ENCODE results near the gene TMED10. TPM values are rescaled to one million over a fixed set of nuclear protein-coding genes. Genes with fewer than 3 reads are reported as not detected.

The TMED10 gene
- total RNA-seq, 2 donors from 2014 or later: 320 to 397 TPM

DNA sequence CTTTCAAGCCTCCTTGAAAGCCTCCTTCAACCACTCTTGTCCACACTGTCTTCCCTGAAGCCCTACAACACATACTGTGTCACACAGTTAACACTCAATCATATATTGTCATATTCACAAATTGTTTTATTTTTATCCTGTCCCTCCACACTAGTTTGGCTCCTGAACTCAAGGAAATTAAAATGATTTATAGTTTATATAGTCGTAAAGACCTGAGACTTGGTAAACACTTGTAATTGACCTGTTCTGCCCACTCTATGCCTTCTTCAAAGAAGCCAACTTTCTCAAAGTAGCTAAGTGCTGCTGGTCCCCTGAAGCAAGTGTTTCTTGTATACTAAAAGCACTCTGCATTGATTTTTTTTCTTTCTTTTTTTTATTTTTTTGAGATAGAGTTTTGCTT lies 33.9 kb downstream of the TMED10 start:
- Histone ChIP-seq H3K27me3 (replicated peaks; ENCODE audit: insufficient read depth) (no peaks in the 10 kb centered on the region), H3K9me3 (no peaks in the 10 kb centered on the region), H3K4me1 (replicated peaks) (peaks cover 10% of the 10 kb centered on the region), H3K36me3 (no peaks in the 10 kb centered on the region), H3K27ac (peak overlapping the region; percentile 5 to 28), H3K4me3 (no peak overlapping the region)
- intact Hi-C loops (cut with DNase I): no loop called here
- DNase-seq (ENCODE audit: low spot score): no peak
- WGBS: 9% methylated on average over 1 of the region's 1 CpG
- TF ChIP-seq POLR2AphosphoS5 (IDR thresholded peaks at IDR 0.05) (no peak), POLR2A (IDR thresholded peaks at IDR 0.05) (no peak)
- TF ChIP-seq, protein P1, sequence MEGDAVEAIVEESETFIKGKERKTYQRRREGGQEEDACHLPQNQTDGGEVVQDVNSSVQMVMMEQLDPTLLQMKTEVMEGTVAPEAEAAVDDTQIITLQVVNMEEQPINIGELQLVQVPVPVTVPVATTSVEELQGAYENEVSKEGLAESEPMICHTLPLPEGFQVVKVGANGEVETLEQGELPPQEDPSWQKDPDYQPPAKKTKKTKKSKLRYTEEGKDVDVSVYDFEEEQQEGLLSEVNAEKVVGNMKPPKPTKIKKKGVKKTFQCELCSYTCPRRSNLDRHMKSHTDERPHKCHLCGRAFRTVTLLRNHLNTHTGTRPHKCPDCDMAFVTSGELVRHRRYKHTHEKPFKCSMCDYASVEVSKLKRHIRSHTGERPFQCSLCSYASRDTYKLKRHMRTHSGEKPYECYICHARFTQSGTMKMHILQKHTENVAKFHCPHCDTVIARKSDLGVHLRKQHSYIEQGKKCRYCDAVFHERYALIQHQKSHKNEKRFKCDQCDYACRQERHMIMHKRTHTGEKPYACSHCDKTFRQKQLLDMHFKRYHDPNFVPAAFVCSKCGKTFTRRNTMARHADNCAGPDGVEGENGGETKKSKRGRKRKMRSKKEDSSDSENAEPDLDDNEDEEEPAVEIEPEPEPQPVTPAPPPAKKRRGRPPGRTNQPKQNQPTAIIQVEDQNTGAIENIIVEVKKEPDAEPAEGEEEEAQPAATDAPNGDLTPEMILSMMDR (IDR thresholded peaks at IDR 0.05): no peak

DNA sequence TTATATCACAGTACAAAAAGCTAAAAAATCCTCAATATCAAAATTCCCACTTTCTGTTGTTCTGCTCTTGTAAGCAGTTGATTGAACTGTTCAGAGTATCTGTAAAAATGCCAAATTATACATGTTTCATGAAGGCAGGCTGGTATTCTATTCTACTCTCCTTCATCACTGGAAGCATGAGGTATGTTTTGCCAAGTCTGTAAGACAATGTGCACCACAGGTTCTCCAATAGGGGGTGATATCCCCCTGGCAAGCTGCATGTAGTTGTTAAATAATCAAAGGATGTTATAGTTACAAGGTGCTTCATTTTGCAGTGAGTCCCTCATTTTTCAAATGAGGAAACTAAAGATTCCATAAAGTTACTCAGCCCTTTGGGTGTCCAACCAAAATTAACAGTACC lies 34.4 kb downstream of the TMED10 start:
- intact Hi-C loops (cut with DNase I): no loop called here
- Histone ChIP-seq H3K27me3 (replicated peaks; ENCODE audit: insufficient read depth) (no peaks in the 10 kb centered on the region), H3K9me3 (no peaks in the 10 kb centered on the region), H3K4me3 (no peak overlapping the region), H3K4me1 (replicated peaks) (peaks cover 10% of the 10 kb centered on the region), H3K27ac (peak overlapping the region in 1 of 2 donors; percentile 5), H3K36me3 (no peaks in the 10 kb centered on the region)
- no peak for DNase-seq (ENCODE audit: low spot score)
- TF ChIP-seq, protein P1 (IDR thresholded peaks at IDR 0.05): peak in 2 of 4 experiments; percentile 9 to 38
- TF ChIP-seq POLR2AphosphoS5 (IDR thresholded peaks at IDR 0.05): no peak
- TF ChIP-seq POLR2A (IDR thresholded peaks at IDR 0.05): no peak

DNA sequence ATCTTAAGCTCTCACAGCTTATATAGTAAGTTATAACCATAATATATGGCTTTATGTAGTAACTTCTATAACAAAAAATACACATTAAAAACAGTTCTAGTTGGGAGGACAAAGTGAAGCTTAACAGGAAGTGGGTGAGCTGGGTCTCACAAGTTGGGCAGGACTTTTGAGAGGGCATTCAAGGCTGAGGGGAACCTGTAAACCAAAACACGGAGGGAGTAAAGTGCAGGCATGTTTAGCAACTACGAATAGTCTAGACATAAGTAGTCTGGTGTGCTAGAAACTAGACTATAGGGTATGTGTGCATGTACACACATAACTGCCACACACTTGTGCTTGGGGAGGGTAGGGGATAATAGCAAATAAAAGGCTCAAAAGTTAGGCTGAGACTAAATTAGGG lies 35.4 kb downstream of the TMED10 start:
- DNase-seq (ENCODE audit: low spot score): no peak
- 90% methylated on average over 2 of the region's 2 CpGs for WGBS
- Histone ChIP-seq H3K27me3 (replicated peaks; ENCODE audit: insufficient read depth) (no peaks in the 10 kb centered on the region), H3K27ac (no peak overlapping the region), H3K4me3 (no peak overlapping the region), H3K36me3 (no peaks in the 10 kb centered on the region), H3K9me3 (no peaks in the 10 kb centered on the region), H3K4me1 (replicated peaks) (peaks cover 10% of the 10 kb centered on the region)
- no peak for TF ChIP-seq POLR2AphosphoS5 (IDR thresholded peaks at IDR 0.05)
- intact Hi-C loops (cut with DNase I): no loop called here

DNA sequence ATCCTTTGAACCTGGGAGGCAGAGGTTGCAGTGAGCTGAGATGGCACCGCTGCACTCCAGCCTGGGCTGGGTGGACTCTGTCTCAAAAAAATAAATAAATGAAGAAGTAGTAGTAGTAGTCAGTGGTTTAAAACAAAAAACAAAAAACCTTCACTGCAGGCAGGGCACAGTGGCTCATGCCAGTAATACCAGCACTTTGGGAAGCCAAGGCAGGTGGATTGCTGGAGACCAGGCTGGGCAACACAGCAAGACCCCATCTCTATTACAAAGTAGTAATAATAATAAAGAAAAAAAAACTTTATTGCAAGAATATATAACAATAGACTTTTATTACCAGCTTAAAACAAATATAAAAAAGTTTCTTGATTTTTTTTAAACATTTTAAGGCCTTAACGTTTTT lies 35.8 kb downstream of the TMED10 start:
- 79% methylated on average over 2 of the region's 2 CpGs for WGBS
- Histone ChIP-seq H3K27ac (no peak overlapping the region), H3K4me3 (no peak overlapping the region), H3K27me3 (replicated peaks; ENCODE audit: insufficient read depth) (no peaks in the 10 kb centered on the region), H3K9me3 (no peaks in the 10 kb centered on the region), H3K36me3 (no peaks in the 10 kb centered on the region), H3K4me1 (replicated peaks) (peaks cover 10% of the 10 kb centered on the region)
- DNase-seq (ENCODE audit: low spot score): no peak
- TF ChIP-seq, protein P1 (IDR thresholded peaks at IDR 0.05): no peak
- TF ChIP-seq POLR2AphosphoS5 (IDR thresholded peaks at IDR 0.05): no peak
- no peak for TF ChIP-seq POLR2A (IDR thresholded peaks at IDR 0.05)
- intact Hi-C loops (cut with DNase I): no loop called here

GRCh38 chr14:75139185-75139584 lies 37.2 kb downstream of the TMED10 start:
- 85% methylated on average over 2 of the region's 2 CpGs for WGBS
- Histone ChIP-seq H3K27me3 (replicated peaks; ENCODE audit: insufficient read depth) (no peaks in the 10 kb centered on the region), H3K27ac (peak overlapping the region in 1 of 2 donors; percentile 39), H3K4me3 (no peak overlapping the region), H3K36me3 (peaks cover 0 to 3% of the 10 kb centered on the region in 2 donors), H3K4me1 (replicated peaks) (peaks cover 10% of the 10 kb centered on the region), H3K9me3 (no peaks in the 10 kb centered on the region)
- TF ChIP-seq, protein P1 (IDR thresholded peaks at IDR 0.05): no peak
- TF ChIP-seq POLR2A (IDR thresholded peaks at IDR 0.05) (no peak), POLR2AphosphoS5 (IDR thresholded peaks at IDR 0.05) (no peak)
- no peak for DNase-seq (ENCODE audit: low spot score)
- intact Hi-C loops (cut with DNase I): no loop called here

All from prostate gland (tissue), 2 donors.